Spleen (tissue), 7 donors: ENCODE data around the gene GMCL2.

Experiments used
- CTCF ChIP-seq, 11 experiments: fragments of 200-600 bp in 7 of 11; fragments of 450-650 bp in 4 of 11; sonication (generic) in 4 of 11; IDR thresholded peaks in 8 of 11; conservative IDR thresholded peaks in 3 of 11; 1 replicate in 7 of 11; 2 replicates in 4 of 11; pipeline versions ENCODE4 v1.4.0 to v1.8.0; 2016 to 2021; ENCODE audit warnings: antibody characterized with exemption in 11 of 11, inconsistent platforms in 4 of 11, mild to moderate bottlenecking in 1 of 11
- POLR2A ChIP-seq, 3 donors: fragments of 450-650 bp; IDR thresholded peaks; one replicate each; pipeline ENCODE4 v1.5.1; 2017; ENCODE audit warnings: antibody characterized with exemption in 3 of 3, mild to moderate bottlenecking in 1 of 3
- donor health status: DM: no; HTN: no; CAD: no; lungs with moderate emphysema.
- donor health status: DM: no; HTN: no; CAD: no.
- donor health status: DM: no; HTN: no; CAD: no.

GRCh38 chr5:178187014-178187413 lies at the start of gene GMCL2:
- no peak for TF ChIP-seq CTCF (IDR thresholded peaks at IDR 0.05 in 8 of 11, conservative IDR thresholded peaks at IDR 0.05 in 3 of 11)
- no peak for TF ChIP-seq POLR2A (IDR thresholded peaks at IDR 0.05)
